RWPE2 (cell line): Measurements from ENCODE around the gene TSPAN10.
"Not testable (repeated sequence)": the region's sequence is repeated elsewhere in the genome, so short reads cannot be mapped to it uniquely, and the experiment has no call there.

Experiments used
- ATAC-seq: fragments of 200-7000 bp; cut with Tn5 transposase; 3 replicates; pipeline ENCODE4 v1.9.1; 2021; ENCODE audit warnings: low read depth
- DNase-seq: peaks from one replicate; pipeline ENCODE4 v3.0.0-alpha.2; 2020; ENCODE audit warnings: low spot score
- H3K27ac ChIP-seq: fragments of 450-650 bp; 2 replicates; pipeline ENCODE4 v1.5.1; 2017; ENCODE audit warnings: mild to moderate bottlenecking; ENCODE audit not compliant: poor library complexity, severe bottlenecking
- H3K27me3 ChIP-seq: fragments of 250-450 bp; sonication (Bioruptor Pico); 2 replicates; pipeline ENCODE4 v1.5.1; 2021; ENCODE audit warnings: mild to moderate bottlenecking, moderate library complexity; ENCODE audit not compliant: insufficient read depth, poor library complexity, severe bottlenecking
- H3K36me3 ChIP-seq: fragments of 250-450 bp; sonication (Bioruptor Pico); 2 replicates; pipeline ENCODE4 v1.5.1; 2020; ENCODE audit warnings: low read depth, mild to moderate bottlenecking, moderate library complexity
- H3K4me1 ChIP-seq: fragments of 250-450 bp; sonication (Bioruptor Pico); 2 replicates; pipeline ENCODE4 v1.5.1; 2021; ENCODE audit warnings: mild to moderate bottlenecking, moderate library complexity; ENCODE audit not compliant: insufficient read depth, poor library complexity, severe bottlenecking
- H3K4me3 ChIP-seq: fragments of 250-450 bp; sonication (Bioruptor Pico); 2 replicates; pipeline ENCODE4 v1.5.1; 2021; ENCODE audit warnings: mild to moderate bottlenecking, moderate library complexity; ENCODE audit not compliant: severe bottlenecking
- H3K9me3 ChIP-seq: fragments of 250-450 bp; sonication (Bioruptor Pico); 2 replicates; pipeline ENCODE4 v1.5.1; 2021; ENCODE audit warnings: mild to moderate bottlenecking, moderate library complexity; ENCODE audit not compliant: severe bottlenecking
- TF ChIP-seq, protein P1 (sequence below): fragments of 450-650 bp; IDR thresholded peaks from one replicate; pipeline ENCODE4 v1.5.1; 2017; ENCODE audit warnings: mild to moderate bottlenecking, moderate library complexity; ENCODE audit not compliant: poor library complexity, severe bottlenecking

TSPAN10 gene

DNA sequence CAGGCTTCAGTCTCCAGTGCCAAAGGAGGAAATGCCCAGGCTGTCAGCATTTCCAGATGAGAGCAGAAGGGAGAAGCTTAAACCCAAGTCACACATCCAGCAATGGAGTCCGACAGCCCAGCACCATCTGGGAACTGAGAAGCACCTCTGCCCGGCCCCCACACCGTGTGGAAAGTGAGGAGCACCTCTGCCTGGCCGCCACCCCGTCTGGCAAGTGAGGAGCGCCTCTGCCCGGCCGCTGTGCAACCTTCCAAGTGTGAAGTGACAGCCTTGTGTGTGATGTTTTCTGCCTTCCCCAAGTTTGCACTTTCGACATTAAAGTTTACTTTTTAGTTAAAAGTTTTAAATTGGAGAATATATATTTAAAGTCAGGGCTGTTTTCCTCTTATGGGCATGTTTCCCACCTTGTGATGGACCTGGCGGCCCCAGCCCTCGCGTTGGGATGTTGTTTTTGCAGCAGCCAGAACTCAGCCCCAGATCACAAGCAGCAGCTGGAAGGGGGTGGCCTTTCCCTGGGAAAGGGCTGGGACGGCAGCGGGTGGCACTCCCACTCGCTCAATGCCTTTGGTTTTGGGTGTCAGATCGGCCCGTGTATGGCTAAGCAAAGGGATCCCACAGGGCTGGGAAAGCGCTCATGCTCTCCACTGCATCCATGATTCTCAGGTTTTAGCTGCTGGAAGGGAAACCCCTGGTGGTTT, 36.7 kb downstream of the TSPAN10 start:
- H3K27ac ChIP-seq: no peak overlapping the region
- H3K9me3 ChIP-seq: no peaks in the 10 kb centered on the region
- no peak for ATAC-seq
- no peaks in the 10 kb centered on the region for H3K27me3 ChIP-seq
- H3K4me1 ChIP-seq: no peaks in the 10 kb centered on the region
- peaks cover 59% of the 10 kb centered on the region for H3K36me3 ChIP-seq
- H3K4me3 ChIP-seq: no peak overlapping the region
- no peak for DNase-seq
- TF ChIP-seq, protein P1, sequence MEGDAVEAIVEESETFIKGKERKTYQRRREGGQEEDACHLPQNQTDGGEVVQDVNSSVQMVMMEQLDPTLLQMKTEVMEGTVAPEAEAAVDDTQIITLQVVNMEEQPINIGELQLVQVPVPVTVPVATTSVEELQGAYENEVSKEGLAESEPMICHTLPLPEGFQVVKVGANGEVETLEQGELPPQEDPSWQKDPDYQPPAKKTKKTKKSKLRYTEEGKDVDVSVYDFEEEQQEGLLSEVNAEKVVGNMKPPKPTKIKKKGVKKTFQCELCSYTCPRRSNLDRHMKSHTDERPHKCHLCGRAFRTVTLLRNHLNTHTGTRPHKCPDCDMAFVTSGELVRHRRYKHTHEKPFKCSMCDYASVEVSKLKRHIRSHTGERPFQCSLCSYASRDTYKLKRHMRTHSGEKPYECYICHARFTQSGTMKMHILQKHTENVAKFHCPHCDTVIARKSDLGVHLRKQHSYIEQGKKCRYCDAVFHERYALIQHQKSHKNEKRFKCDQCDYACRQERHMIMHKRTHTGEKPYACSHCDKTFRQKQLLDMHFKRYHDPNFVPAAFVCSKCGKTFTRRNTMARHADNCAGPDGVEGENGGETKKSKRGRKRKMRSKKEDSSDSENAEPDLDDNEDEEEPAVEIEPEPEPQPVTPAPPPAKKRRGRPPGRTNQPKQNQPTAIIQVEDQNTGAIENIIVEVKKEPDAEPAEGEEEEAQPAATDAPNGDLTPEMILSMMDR: no peak

DNA sequence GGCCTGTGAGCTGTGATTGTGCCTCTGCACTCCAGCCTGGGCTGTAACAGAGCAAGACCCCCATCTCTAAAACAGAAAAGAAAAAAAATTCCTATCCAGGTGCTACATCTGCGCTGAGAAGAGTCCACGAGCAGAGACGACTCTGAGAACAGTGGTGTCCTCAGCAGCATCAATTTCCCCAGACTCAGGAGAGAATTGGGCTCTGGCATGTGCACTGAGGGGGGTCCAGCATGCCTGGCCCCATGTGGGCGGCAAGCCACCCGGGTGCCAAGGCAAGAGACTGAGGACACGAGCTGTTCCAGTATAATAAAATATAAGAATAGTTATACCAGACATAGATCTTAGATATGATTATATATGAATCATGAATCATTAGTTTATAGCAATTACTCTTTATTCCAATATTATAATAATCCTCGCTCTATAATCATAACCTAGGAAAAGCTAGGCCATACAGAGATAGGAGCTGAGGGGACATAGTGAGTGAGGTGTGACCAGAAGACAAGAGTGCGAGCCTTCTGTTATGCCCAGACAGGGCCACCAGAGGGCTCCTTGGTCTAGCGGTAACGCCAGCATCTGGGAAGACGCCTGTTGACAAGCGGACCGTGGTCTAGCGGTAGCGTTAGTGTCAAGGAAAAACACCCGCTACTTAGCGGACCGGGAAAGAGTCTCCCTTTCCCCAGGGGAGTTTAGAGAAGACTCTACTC, 38.7 kb downstream of the TSPAN10 start:
- H3K4me3 ChIP-seq, H3K27ac ChIP-seq, DNase-seq, ATAC-seq, H3K9me3 ChIP-seq, H3K4me1 ChIP-seq, H3K27me3 ChIP-seq: not testable (repeated sequence)
- peaks cover 40% of the 10 kb centered on the region for H3K36me3 ChIP-seq
- TF ChIP-seq, protein P1: peak; percentile 66

DNA sequence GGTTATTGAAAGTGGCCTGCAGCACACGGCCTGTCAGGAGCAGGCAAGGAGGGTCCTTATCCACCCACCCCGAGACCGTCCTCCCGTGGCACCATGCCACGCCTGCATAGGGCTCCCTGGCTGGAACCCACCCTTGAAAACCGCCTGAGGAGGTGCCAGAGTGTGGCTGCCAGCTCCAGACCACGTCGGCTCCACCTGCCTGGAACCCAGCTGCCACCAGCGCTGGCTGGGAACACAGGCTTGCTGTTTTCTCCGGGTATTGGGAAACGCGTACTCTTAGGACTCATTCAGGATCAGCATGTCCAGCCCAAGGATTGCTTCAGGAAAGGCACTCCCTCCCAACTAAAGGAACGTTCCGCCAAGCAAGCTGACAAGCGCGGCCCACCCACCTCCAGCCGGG, 39.9 kb downstream of the TSPAN10 start:
- H3K9me3 ChIP-seq: no peaks in the 10 kb centered on the region
- ATAC-seq (0 out of 3 replicates have a peak, but pooled peaks have one; percentile 12), DNase-seq (no peak)
- TF ChIP-seq, protein P1: no peak
- no peak overlapping the region for H3K27ac ChIP-seq
- peaks cover 27% of the 10 kb centered on the region for H3K36me3 ChIP-seq
- H3K27me3 ChIP-seq: no peaks in the 10 kb centered on the region
- no peaks in the 10 kb centered on the region for H3K4me1 ChIP-seq
- H3K4me3 ChIP-seq: no peak overlapping the region

DNA sequence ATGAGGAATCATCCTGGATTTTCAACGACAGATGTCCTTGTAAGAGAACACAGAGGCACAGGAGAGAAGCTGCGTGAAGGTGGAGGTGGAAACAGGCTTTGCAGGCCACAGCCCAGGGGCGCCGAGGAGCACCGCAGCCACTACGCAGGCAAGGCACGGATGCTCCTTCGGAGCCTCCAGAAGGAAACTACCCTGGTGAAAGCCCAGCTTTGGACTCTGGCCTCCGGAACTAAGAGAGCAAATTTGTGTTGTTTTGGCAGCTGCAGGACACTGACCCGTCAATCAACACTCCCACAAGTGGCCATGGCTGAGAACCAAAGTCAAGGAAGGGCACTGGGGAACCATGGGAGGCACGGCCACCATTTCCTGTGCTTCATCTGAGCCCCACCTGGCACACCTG, 43.2 kb downstream of the TSPAN10 start:
- Histone ChIP-seq H3K36me3 (peaks cover 5% of the 10 kb centered on the region), H3K27ac (no peak overlapping the region), H3K9me3 (no peaks in the 10 kb centered on the region), H3K4me1 (peaks cover 6% of the 10 kb centered on the region), H3K4me3 (no peak overlapping the region), H3K27me3 (no peaks in the 10 kb centered on the region)
- ATAC-seq (no peak), DNase-seq (no peak)
- TF ChIP-seq, protein P1: no peak

DNA sequence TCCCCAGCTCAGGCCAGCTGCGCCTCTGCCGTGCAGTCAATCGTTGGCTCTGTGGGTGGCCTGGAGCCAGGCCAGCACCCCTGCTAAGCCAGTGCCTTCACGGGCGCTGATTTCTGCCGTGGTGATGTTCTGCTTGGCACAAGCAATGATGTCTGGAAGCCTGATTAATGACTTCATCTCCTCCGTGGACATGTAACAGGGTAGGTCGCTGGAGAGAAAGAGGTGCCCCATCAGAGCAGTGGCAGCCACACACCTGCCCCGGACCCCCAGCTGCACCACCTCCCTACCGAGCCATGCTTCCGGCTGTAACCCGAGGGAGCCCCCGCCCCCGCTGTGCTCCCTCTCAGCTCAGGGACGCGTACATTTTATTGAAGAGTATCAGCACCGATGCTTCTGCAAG, 44.7 kb downstream of the TSPAN10 start:
- no peak for DNase-seq
- H3K27ac ChIP-seq: no peak overlapping the region

More for the DNA sequence above, 44.7 kb downstream of the TSPAN10 start:
- no peak for ATAC-seq
- TF ChIP-seq, protein P1: no peak
- H3K9me3 ChIP-seq: no peaks in the 10 kb centered on the region
- H3K27me3 ChIP-seq: no peaks in the 10 kb centered on the region
- H3K4me3 ChIP-seq: no peak overlapping the region
- H3K36me3 ChIP-seq: peaks cover 13% of the 10 kb centered on the region
- peaks cover 7% of the 10 kb centered on the region for H3K4me1 ChIP-seq
